H1 (cell line): Measurements from ENCODE around the gene RFNG. TPM values are rescaled to one million over a fixed set of nuclear protein-coding genes. Genes with fewer than 3 reads are reported as not detected.

ENCODE experiments used
- CTCF ChIA-PET: fragments of 300-600 bp; sonication (Branson Sonifier 250); formaldehyde crosslinking; loops from one replicate; lab custom pipeline; 2021; ENCODE audit not compliant: partially characterized antibody; lab: Charles Lee
- POLR2A ChIA-PET: fragments of 300-600 bp; sonication (Branson Sonifier 250); formaldehyde crosslinking; loops from one replicate; lab custom pipeline; 2021; ENCODE audit warnings: inconsistent platforms; ENCODE audit not compliant: partially characterized antibody; lab: Charles Lee
- DNase-seq, 2 experiments: peaks; one replicate each; pipeline versions ENCODE4 v3.0.0 to v3.0.0-alpha.2; 2010 to 2022; ENCODE audit warnings: low spot score in 2 of 2, low read depth in 1 of 2, mixed read lengths in 1 of 2
- FAIRE-seq: peaks from 2 replicates; lab custom pipeline; 2011; peaks lifted over from hg19 to GRCh38; lab: Jason Lieb, UNC
- H2AFZ ChIP-seq: 2 replicates; pipeline ENCODE4 v1.8.1; 2012; ENCODE audit warnings: low read length, inconsistent platforms
- H2AK5ac ChIP-seq: 2 replicates; pipeline ENCODE4 v1.6.1; 2013; ENCODE audit warnings: low read depth, low read length
- H2BK120ac ChIP-seq: replicated peaks from 2 replicates; pipeline ENCODE3; 2013; ENCODE audit warnings: low read depth, low read length, inconsistent platforms
- H2BK12ac ChIP-seq: 2 replicates; pipeline ENCODE4 v1.6.1; 2013; ENCODE audit warnings: low read depth, low read length
- H2BK15ac ChIP-seq: 2 replicates; pipeline ENCODE4 v1.6.1; 2013; ENCODE audit warnings: low read length
- H2BK20ac ChIP-seq: 2 replicates; pipeline ENCODE4 v1.6.1; 2013; ENCODE audit warnings: low read length
- H2BK5ac ChIP-seq: 2 replicates; pipeline ENCODE4 v1.6.1; 2013; ENCODE audit warnings: low read depth, low read length
- H3K14ac ChIP-seq: 2 replicates; pipeline ENCODE4 v1.6.1; 2013; ENCODE audit warnings: inconsistent platforms; ENCODE audit not compliant: insufficient read length
- H3K18ac ChIP-seq: 2 replicates; pipeline ENCODE4 v1.6.1; 2013; ENCODE audit warnings: low read length; ENCODE audit errors: extremely low read depth
- H3K23ac ChIP-seq: 2 replicates; pipeline ENCODE4 v1.6.1; 2013; ENCODE audit warnings: inconsistent platforms; ENCODE audit not compliant: insufficient read length
- H3K23me2 ChIP-seq: 2 replicates; pipeline ENCODE4 v1.6.1; 2013; ENCODE audit warnings: low read depth, low read length
- H3K27ac ChIP-seq: 2 replicates; pipeline ENCODE4 v1.6.1; 2011; ENCODE audit warnings: low read depth, low read length, inconsistent platforms
- H3K27me3 ChIP-seq, 4 experiments: replicated peaks in 1 of 4; 1 replicate in 1 of 4; 2 replicates in 3 of 4; pipeline versions ENCODE4 v1.6.1 to v1.8.1; 2011 to 2013; ENCODE audit warnings: low read length in 3 of 4, mild to moderate bottlenecking in 3 of 4, inconsistent platforms in 2 of 4, mixed read lengths in 2 of 4, moderate library complexity in 1 of 4; ENCODE audit not compliant: control insufficient read depth in 3 of 4, insufficient read depth in 3 of 4; ENCODE audit errors: extremely low read depth in 1 of 4
- H3K36me3 ChIP-seq, 4 experiments: 2 replicates each; pipeline versions ENCODE4 v1.6.1 to v1.8.1; 2011 to 2013; ENCODE audit warnings: mild to moderate bottlenecking in 4 of 4, low read length in 3 of 4, moderate library complexity in 2 of 4, control low read depth in 1 of 4, inconsistent platforms in 1 of 4; ENCODE audit not compliant: insufficient read depth in 4 of 4, control insufficient read depth in 2 of 4
- H3K4ac ChIP-seq: replicated peaks from 2 replicates; pipeline ENCODE3; 2013; ENCODE audit warnings: low read length, low read depth, mixed read lengths, inconsistent platforms; ENCODE audit not compliant: insufficient read length
- H3K4me1 ChIP-seq, 4 experiments: replicated peaks in 1 of 4; 1 replicate in 1 of 4; 2 replicates in 3 of 4; pipeline versions ENCODE4 v1.6.1 to v1.8.1; 2011 to 2013; ENCODE audit warnings: low read length in 3 of 4, inconsistent platforms in 2 of 4, mixed read lengths in 1 of 4; ENCODE audit not compliant: insufficient read depth in 4 of 4, control insufficient read depth in 3 of 4
- H3K4me2 ChIP-seq, 2 experiments: 2 replicates each; pipeline versions ENCODE4 v1.6.1 to v1.8.1; 2011 to 2013; ENCODE audit warnings: low read depth in 2 of 2, low read length in 2 of 2, control low read depth in 1 of 2, inconsistent platforms in 1 of 2, mild to moderate bottlenecking in 1 of 2; ENCODE audit not compliant: insufficient read depth in 1 of 2
- H3K4me3 ChIP-seq, 4 experiments: fragments of 200-600, 300-600 bp in 1 of 4; sonication (generic), shearing (Covaris generic), sonication (Bioruptor Twin) in 1 of 4; 2 replicates each; pipeline versions ENCODE4 v1.5.1 to v1.8.1; 2011 to 2016; ENCODE audit warnings: low read length in 4 of 4, low read depth in 3 of 4, control low read depth in 2 of 4, inconsistent platforms in 2 of 4, mild to moderate bottlenecking in 2 of 4, mixed read lengths in 1 of 4, moderate library complexity in 1 of 4; ENCODE audit not compliant: insufficient read depth in 2 of 4; ENCODE audit errors: extremely low read depth in 1 of 4
- H3K56ac ChIP-seq: replicated peaks from 2 replicates; pipeline ENCODE3; 2013; ENCODE audit warnings: low read depth, mild to moderate bottlenecking, mixed read lengths, low read length, inconsistent platforms; ENCODE audit not compliant: insufficient read length
- H3K79me1 ChIP-seq: 2 replicates; pipeline ENCODE4 v1.6.1; 2013; ENCODE audit warnings: low read depth, low read length, control low read depth
- H3K79me2 ChIP-seq, 2 experiments: 2 replicates each; pipeline versions ENCODE4 v1.6.1 to v1.8.1; 2012 to 2013; ENCODE audit warnings: low read length in 2 of 2, mild to moderate bottlenecking in 2 of 2, inconsistent platforms in 1 of 2; ENCODE audit not compliant: insufficient read depth in 2 of 2, control insufficient read depth in 1 of 2
- H3K9ac ChIP-seq, 4 experiments: replicated peaks in 1 of 4; 1 replicate in 1 of 4; 2 replicates in 3 of 4; pipeline versions ENCODE4 v1.6.1 to v1.8.1; 2011 to 2013; ENCODE audit warnings: low read depth in 3 of 4, low read length in 3 of 4, control low read depth in 2 of 4, mild to moderate bottlenecking in 2 of 4, moderate library complexity in 2 of 4, inconsistent platforms in 1 of 4; ENCODE audit errors: extremely low read depth in 1 of 4
- H3K9me3 ChIP-seq, 2 experiments: 2 replicates each; pipeline versions ENCODE4 v1.6.1 to v1.8.1; 2012 to 2013; ENCODE audit warnings: mild to moderate bottlenecking in 2 of 2, moderate library complexity in 2 of 2, control low read depth in 1 of 2, inconsistent platforms in 1 of 2, low read depth in 1 of 2, low read length in 1 of 2, mixed read lengths in 1 of 2; ENCODE audit not compliant: insufficient read depth in 2 of 2
- H4K20me1 ChIP-seq, 2 experiments: replicated peaks in 1 of 2; 2 replicates each; pipeline versions ENCODE3 to v1.8.1; 2011 to 2013; ENCODE audit warnings: inconsistent platforms in 2 of 2, low read length in 2 of 2, mild to moderate bottlenecking in 1 of 2; ENCODE audit not compliant: insufficient read depth in 2 of 2, control insufficient read depth in 1 of 2
- H4K5ac ChIP-seq: 2 replicates; pipeline ENCODE4 v1.6.1; 2013; ENCODE audit warnings: low read length, low read depth, mixed read lengths, inconsistent platforms; ENCODE audit not compliant: insufficient read length
- H4K8ac ChIP-seq: 2 replicates; pipeline ENCODE4 v1.8.0; 2013; ENCODE audit warnings: mild to moderate bottlenecking, moderate library complexity, low read length, inconsistent platforms; ENCODE audit not compliant: insufficient read depth; ENCODE audit errors: extremely low read depth
- H4K91ac ChIP-seq: replicated peaks from 2 replicates; pipeline ENCODE3; 2013; ENCODE audit warnings: low read length, mixed read lengths, inconsistent platforms; ENCODE audit not compliant: insufficient read length
- EGR1 ChIP-seq: IDR thresholded peaks from 2 replicates; pipeline ENCODE4 v1.6.1; 2011; ENCODE audit warnings: low read depth, low read length, borderline replicate concordance
- SP4 ChIP-seq: IDR thresholded peaks from 2 replicates; pipeline ENCODE4 v1.6.1; 2012; ENCODE audit warnings: low read length, inconsistent platforms
- WGBS, 2 experiments: shearing (Covaris generic) in 1 of 2; methylation state at CpG; one replicate each; pipeline versions ENCODE4 v1.1.6 to v1.1.7; 2013 to 2015; ENCODE audit warnings: low lambda C conversion rate in 2 of 2, mixed read lengths in 2 of 2, inconsistent platforms in 1 of 2, low coverage in 1 of 2, missing lambda C conversion rate in 1 of 2; ENCODE audit not compliant: insufficient replicate concordance in 2 of 2, insufficient coverage in 1 of 2, insufficient read length in 1 of 2; ENCODE audit errors: extremely low coverage in 1 of 2, missing lambda C conversion rate in 1 of 2; 5-methylcytosine and 5-hydroxymethylcytosine counted together
- polyA plus RNA-seq, 7 experiments: library from polyadenylated mRNA; depleted of rRNA in 3 of 7; stranded (reverse) in 5 of 7; unstranded in 2 of 7; fragments of >200 nt in 5 of 7; fragments of 200-250 nt in 2 of 7; gene quantifications; 1 replicate in 5 of 7; 2 replicates in 1 of 7; 4 replicates in 1 of 7; pipeline versions ENCODE4 v1.2.1 to v1.2.3, GENCODE V29; 2011 to 2013; ENCODE audit warnings: missing spikeins in 2 of 7, mixed read lengths in 2 of 7
- total RNA-seq: library from RNA; stranded (reverse); fragmentation: NEBNext Ultra II Directional; extraction: Animal tissue kit (Norgen Biotek cat#: 25700); gene quantifications from 2 replicates; pipeline ENCODE4 v1.2.1, GENCODE V29; 2021

The RFNG gene
- total and polyA plus RNA-seq, 2 of the 8 experiments (the other 6 are each of a cell fraction or from before 2014, with no cell fraction given): 26.7 to 28.4 TPM

GRCh38 chr17:82018152-82018988 is 33.2 kb downstream of the RFNG start:
- Histone ChIP-seq H3K27ac (no peak overlapping the region), H3K23me2 (peaks cover 7% of the 10 kb centered on the region; the same call in 1 of the 2 replicates), H4K8ac (peak overlapping the region; percentile 57; the same call in 1 of the 2 replicates), H2BK120ac (no peak overlapping the region), H3K14ac (no peak overlapping the region), H3K9me3 (no peaks in the 10 kb centered on the region), H3K36me3 (no peaks in the 10 kb centered on the region), H2BK12ac (no peak overlapping the region), H3K4me3 (no peak overlapping the region), H3K4me1 (peaks cover 0 to 10% (median 6%) of the 10 kb centered on the region in 4 experiments; a peak in 5 of 7 replicates), H3K56ac (no peak overlapping the region), H3K27me3 (no peaks in the 10 kb centered on the region), H3K4ac (no peak overlapping the region), H3K18ac (no peak overlapping the region), H4K91ac (no peak overlapping the region)
- DNase-seq: no peak
- POLR2A ChIA-PET: interaction anchor here (1.0 to 2.8 kb wide), 11 partner anchors 10 to 92 kb away, joined by 3 to 9 read pairs (median 5); no protein-coding TSS in a partner anchor
- 91% methylated on average over 19 of the region's 19 CpGs; no CpG with 5 or more reads in 1 of the 2 experiments for whole genome bisulfite sequencing, 2 experiments
- TF ChIP-seq EGR1: peak; percentile 64; the same call in 1 of the 2 replicates
- TF ChIP-seq SP4: no peak
- TF ChIP-seq, all 59 proteins: peak for 1
- Histone ChIP-seq H3K23ac (no peak overlapping the region), H2BK15ac (no peak overlapping the region), H2AK5ac (no peak overlapping the region), H3K9ac (no peak overlapping the region), H4K20me1 (peaks cover 9 to 18% of the 10 kb centered on the region in 2 experiments), H3K79me1 (peaks cover 4% of the 10 kb centered on the region; the same call in 1 of the 2 replicates), H2BK20ac (no peak overlapping the region), H2BK5ac (no peak overlapping the region), H2AFZ (no peak overlapping the region), H3K79me2 (peaks cover 0 to 12% of the 10 kb centered on the region in 2 experiments; a peak in 1 of 4 replicates), H4K5ac (no peak overlapping the region), H3K4me2 (no peak overlapping the region)
- FAIRE-seq: no peak
- CTCF ChIA-PET: interaction anchor here (0.6 to 4.7 kb wide), 13 partner anchors 10 to 149 kb away, joined by 3 to 29 read pairs (median 5); partner anchors contain the start of genes NOTUM and RAC3
